HG03280 (cell line): ENCODE measurements around the gene DCHS1.
A peak's percentile ranks its signal among the peaks of the same experiment; 100 is the strongest.
"Not testable (repeated sequence)": the region's sequence is repeated elsewhere in the genome, so short reads cannot be mapped to it uniquely, and the experiment has no call there.

Experiments
- ATAC-seq: cut with Tn5 transposase; IDR thresholded peaks from one replicate; pipeline ENCODE4 v1.9.1; 2021; ENCODE audit warnings: mild to moderate bottlenecking, moderate library complexity; ENCODE audit not compliant: unreplicated experiment

The DCHS1 gene, protein sequence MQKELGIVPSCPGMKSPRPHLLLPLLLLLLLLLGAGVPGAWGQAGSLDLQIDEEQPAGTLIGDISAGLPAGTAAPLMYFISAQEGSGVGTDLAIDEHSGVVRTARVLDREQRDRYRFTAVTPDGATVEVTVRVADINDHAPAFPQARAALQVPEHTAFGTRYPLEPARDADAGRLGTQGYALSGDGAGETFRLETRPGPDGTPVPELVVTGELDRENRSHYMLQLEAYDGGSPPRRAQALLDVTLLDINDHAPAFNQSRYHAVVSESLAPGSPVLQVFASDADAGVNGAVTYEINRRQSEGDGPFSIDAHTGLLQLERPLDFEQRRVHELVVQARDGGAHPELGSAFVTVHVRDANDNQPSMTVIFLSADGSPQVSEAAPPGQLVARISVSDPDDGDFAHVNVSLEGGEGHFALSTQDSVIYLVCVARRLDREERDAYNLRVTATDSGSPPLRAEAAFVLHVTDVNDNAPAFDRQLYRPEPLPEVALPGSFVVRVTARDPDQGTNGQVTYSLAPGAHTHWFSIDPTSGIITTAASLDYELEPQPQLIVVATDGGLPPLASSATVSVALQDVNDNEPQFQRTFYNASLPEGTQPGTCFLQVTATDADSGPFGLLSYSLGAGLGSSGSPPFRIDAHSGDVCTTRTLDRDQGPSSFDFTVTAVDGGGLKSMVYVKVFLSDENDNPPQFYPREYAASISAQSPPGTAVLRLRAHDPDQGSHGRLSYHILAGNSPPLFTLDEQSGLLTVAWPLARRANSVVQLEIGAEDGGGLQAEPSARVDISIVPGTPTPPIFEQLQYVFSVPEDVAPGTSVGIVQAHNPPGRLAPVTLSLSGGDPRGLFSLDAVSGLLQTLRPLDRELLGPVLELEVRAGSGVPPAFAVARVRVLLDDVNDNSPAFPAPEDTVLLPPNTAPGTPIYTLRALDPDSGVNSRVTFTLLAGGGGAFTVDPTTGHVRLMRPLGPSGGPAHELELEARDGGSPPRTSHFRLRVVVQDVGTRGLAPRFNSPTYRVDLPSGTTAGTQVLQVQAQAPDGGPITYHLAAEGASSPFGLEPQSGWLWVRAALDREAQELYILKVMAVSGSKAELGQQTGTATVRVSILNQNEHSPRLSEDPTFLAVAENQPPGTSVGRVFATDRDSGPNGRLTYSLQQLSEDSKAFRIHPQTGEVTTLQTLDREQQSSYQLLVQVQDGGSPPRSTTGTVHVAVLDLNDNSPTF (N-terminal part only)

GRCh38 chr11:6655790-6656583 is at the start of gene DCHS1:
Gene DCHS1, minus strand, starts transcription at chr11:6655809. Its CDS starts 14,196 bp downstream, at chr11:6641613.
- no peak for ATAC-seq

DNA sequence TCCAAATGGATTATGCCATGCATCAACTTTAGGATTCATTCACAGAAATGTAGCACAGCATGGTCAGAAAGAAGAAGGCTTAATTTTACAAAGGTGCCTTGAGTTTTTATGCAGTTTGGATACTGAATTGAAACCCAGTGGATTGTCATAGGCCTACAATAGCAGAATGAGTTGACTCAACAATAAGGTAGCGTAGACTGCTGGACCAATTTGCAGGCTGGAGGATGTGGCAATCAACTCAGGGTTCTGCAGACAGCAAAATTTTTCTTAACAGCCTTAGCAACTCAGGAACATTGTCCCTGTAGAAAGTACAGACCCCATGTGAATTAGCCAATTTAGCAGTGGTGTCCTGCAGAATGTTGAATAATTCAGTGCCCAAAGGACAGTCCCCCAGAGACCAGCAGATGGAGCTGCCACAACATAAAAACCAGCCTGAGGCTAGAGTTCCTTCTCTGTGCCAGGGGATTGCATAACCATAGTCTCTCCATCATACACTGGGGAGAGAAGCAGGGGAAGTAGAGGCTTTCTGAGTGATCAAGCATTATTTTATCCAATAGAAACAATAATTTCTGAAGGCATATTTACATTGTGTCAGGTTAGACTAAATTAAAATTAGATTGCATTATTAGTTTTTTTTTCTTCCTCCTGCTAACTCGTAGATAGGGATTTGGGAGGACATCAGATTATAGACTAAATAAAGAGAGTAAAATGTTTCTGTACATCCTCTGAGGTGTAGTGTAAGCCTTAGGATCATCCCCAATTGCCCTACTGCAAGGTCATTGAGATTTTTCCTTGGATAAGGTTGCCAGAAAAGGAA is 47.8 kb upstream of the DCHS1 start:
- no peak for ATAC-seq

DNA sequence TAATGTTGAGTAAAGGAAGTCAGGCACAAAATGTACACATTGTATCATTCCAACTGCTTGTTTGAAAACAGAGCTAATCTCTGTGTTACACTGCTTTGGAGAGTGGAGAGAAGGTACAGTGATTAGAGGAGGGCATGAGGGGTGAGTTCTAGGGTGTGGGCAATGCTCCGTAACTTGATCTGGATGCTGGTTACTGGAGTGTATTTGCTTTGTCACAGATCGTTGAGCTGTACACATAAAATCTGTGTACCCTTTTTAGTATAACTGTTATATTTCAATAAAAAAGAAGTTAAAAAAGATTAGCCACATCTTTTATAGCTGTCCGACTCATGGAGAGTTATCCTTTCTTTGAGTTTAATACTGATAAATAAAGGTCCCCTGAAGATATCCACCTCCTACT is 46.3 kb upstream of the DCHS1 start:
- not testable (repeated sequence) for ATAC-seq

DNA sequence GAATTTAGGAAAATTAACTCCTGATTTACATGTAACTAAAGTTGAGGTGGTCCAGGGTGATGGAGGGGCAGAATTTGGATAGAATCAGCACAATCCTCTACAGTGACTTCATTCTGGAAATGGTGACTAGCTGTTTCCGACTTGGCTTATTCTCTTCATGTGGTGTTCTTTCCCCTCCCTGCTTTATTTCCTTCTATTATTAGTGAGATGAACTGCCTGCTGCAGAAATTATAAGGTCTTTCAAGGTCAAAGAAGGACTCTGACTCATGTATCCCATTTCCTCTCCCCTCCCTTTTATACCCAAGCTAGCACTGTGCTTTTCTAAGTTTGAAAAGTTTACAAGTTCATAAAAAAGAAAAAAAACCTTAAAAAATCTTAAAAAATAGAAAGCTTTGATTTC is 39.8 kb upstream of the DCHS1 start:
- no peak for ATAC-seq

GRCh38 chr11:6694229-6694535 is 38.6 kb upstream of the DCHS1 start:
- ATAC-seq = no peak

GRCh38 chr11:6693342-6694228 is 38.0 kb upstream of the DCHS1 start:
- ATAC-seq = no peak

GRCh38 chr11:6692128-6692527 is 36.5 kb upstream of the DCHS1 start:
- no peak for ATAC-seq

DNA sequence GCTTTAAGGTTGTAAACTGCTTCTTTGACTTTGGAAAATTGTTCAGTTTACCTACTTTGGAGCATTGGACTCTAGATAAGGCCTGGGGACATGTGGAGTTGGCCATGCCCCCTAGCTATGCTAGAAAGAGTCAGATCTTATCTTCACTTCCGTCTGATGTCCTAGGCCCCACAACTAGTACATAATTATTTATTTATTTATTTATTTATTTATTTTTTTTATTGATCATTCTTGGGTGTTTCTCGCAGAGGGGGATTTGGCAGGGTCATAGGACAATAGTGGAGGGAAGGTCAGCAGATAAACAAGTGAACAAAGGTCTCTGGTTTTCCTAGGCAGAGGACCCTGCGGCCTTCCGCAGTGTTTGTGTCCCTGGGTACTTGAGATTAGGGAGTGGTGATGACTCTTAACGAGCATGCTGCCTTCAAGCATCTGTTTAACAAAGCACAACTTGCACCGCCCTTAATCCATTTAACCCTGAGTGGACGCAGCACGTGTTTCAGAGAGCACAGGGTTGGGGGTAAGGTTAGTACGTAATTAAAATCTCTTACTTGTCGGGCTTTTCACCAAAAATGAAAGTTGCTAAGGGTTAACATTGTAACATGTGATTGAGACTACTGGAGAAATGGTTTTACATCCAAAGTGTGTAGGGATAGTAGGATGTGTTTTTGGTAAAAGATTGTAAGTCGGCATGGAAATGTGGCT is 35.0 kb upstream of the DCHS1 start:
- not testable (repeated sequence) for ATAC-seq

DNA sequence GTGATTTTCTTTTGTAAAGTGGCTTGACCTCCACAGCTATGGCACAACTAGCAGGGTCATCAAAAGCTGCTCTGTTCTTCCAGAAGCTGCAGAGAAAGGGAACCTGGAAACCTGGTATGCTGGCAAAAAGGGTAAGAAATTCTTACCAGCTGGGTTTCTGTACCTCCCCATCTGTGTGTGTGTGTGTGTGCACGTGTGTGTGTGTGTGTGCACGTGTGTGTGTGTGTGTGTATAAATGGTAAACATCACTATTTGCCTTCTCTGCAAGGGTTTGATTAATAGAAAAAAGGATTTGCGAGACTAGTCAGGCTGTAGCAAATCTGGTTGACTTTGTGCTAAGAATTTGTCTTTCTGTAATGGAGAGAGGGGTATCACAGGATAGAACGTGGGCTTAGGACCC is 32.3 kb upstream of the DCHS1 start:
- no peak for ATAC-seq

- no peak for ATAC-seq
Observed at GRCh38 chr11:6686006-6686405, 30.4 kb upstream of the DCHS1 start.

- ATAC-seq = not testable (repeated sequence)
Observed at GRCh38 chr11:6684068-6684467, 28.5 kb upstream of the DCHS1 start.

DNA sequence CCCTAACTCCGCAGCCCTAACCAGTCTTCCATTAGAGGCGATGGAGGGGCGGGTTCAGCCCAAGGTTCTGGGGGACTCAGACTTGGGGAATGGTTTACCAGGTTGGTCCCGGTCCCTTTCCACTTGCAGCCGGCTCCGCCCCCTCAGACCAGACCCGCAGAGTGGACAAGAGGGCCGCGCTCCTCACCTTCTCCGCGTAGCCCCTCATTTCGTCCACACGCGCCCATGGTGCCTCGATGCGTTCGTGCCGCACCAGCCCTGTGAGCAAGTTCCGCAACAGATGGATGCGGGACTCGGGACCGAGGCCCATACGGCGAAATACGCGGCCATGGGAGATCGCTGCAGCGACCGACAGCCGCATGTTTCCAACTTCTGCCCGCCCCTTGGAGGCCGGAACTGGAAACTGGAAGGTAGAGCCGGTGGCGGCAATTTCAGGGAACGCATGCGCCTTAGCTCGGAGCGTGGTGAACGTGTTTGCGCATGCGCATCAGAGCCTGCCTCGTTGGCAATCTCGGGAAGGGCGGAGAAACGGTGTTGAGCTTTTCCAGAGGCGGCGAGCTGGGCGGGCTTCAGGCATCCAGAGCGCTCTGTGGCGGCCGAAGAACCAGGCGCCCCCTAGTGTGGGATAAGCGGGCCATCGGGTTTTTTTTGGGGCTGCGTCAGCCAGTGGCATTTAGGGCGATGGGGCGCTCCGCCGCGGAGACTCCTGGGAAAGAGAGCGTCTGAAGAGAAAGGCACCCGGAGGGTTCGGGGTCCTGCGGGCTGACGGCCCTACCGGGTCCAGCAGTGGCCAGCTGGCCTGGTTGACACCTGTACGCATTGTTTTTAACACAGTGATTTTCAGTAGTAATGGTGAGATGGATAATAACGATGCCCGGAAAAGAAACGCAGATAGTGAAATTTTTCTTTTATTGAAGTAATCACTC is 27.6 kb upstream of the DCHS1 start, which contains the start of gene MRPL17:
Gene MRPL17, minus strand, starts transcription at position 405 of the 926 bp plus-strand sequence. Its CDS starts 44 bp downstream, at position 361.
- ATAC-seq = peak; percentile 94

DNA sequence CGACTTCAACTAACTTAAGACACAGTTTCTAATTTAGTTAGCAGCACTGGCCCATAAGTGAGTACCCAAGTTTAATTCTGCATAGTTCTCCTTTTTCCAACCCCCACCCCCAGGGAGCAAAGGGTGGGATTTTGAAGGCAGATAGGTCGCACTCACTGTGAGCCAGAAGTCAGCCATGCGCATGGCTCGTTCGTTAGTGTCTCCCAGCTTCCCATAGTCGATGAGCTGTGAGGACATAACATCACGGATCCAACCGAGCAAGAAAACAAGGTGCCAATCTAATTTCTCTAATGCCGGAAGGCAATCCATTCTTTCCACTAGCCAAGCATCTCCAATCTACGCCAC is 27.0 kb upstream of the DCHS1 start:
- peak; percentile 1 for ATAC-seq

DNA sequence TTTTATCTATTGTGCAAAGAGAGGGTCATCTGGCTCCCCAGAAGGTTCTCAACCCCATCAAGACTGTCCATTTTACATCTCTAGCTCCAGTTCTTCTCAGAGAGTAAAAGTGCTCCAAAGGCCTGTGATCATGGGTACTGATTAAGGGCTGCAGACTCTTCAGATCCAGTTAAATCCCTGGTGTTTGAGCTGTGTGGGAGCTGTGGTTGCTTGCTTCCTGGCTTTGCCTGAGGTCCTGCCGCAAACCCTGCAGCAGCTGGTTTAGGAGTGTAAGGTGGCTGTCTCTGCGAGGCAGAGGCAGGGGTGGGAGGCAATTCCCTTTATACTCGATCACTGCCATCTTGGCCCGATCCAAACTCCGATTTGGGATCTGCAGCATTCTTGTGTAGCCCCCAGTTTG is 26.3 kb upstream of the DCHS1 start:
- ATAC-seq = no peak

DNA sequence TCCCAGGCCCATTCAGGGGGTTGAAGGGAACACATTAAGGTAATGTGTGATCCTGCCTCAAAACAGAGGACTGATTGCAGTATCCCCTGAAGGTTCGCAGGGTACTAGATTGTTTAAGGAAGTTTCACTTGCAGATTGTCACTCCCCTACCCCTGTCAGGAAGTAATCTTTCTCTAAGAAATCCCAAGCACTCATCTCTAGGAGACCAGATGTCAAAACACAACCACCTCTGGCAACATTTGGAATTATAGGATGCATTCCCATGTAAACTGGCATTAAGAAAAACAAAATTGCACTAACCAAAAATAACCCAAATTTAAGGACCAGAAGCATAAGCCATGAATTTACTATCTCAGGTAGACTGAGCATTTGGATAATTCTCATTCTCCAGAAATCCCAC is 25.9 kb upstream of the DCHS1 start:
- no peak for ATAC-seq

DNA sequence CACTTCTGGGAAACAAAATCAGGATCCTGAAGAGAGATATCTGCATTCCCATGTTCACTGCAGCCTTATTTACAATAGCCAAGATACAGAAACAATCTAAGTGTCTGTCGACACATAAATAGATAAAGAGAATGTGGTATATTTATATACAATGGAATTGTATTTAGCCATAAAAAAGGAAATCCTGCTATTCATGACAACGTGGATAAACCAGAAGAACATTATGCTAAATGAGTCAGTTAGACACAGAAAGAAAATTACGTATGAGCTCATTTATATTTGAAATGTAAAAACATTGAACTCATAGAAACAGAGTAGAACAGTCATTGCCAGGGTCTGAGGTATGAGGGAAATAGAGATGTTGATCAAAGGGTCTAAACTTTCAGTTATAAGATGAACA is 21.4 kb upstream of the DCHS1 start:
- ATAC-seq = no peak

- no peak for ATAC-seq
Observed at GRCh38 chr11:6674862-6675261, 19.3 kb upstream of the DCHS1 start.
